ENCODE results near the gene SLC25A23.
"Not testable (repeated sequence)": the region's sequence is repeated elsewhere in the genome, so short reads cannot be mapped to it uniquely, and the experiment has no call there.

Gene SLC25A23

DNA sequence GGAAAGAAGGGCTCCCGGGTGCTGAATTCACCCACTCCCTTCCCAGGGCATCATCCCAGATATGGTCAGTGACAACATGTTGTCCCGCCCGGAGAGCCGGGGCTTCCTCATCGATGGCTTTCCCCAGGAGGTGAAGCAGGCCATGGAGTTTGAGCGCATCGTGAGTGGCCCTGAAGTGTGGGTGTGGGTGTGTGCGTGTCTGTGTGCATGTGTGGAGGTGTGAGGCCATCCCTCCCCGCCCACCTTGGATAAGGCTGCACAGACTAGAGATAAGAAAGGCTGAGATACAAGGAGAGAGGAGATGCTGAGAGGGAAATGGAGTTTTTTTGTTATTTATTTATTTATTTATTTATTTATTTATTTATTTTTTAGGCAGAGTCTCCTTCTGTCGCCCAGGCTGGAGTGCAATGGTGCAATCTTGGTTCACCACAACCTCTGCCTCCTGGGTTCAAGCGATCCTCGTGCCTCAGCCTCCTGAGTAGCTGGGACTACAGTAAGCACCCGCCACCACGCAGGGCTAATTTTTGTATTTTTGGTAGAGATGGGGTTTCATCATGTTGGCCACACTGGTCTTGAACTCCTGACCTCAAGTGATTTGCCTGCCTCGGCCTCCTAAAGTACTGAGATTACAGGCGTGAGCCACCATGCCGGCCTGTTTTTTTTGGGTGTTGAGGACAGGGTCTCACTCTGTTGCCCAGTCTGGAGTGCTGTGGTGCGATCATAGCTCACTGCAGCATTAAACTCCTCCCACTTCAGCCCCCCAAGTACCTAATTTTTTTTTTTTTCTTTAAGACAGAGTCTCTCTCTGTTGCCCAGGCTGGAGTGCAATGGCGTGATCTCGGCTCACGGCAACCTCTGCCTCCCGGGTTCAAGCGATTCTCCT lies 59.3 kb downstream of the SLC25A23 start:
- not testable (repeated sequence) for DNase-seq

DNA sequence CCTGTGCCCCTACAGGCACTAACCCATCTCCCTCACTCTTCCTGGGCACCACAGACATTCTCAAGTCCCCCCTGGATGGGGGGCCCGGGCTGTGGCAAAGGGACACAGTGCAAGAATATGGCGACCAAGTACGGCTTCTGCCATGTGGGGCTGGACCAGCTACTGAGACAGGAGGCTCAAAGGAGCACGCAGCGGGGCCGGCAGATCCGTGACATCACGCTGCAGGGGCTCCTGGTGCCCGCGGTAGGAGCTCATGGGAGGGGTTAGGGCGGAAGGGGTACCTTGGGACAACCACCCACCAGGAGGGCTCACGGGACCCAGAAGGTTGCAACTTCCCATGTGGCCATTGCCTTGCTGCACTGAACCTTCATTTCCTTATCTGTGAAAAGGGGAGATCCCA lies 63.3 kb downstream of the SLC25A23 start:
- no peak for DNase-seq

DNA sequence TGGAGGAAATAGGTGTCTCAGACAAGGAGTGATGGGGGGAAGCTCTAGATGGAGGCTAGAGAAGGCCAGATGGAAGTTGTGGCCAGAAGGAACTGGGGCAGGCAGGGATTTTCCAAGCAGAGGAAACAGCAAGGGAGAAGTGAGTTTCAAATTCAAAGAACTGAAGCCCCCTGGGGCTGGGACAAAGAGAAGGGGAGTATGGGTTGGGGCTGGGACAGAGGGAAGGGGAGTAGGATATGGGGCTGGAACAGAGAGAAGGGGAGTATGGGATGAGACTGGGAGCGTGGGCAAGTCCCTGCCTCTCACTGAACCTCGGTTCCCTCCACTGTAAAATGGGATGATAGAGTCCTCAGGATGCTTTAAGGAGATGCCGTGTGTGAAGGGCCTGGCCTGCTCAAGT lies 64.8 kb downstream of the SLC25A23 start:
- no peak for DNase-seq

DNA sequence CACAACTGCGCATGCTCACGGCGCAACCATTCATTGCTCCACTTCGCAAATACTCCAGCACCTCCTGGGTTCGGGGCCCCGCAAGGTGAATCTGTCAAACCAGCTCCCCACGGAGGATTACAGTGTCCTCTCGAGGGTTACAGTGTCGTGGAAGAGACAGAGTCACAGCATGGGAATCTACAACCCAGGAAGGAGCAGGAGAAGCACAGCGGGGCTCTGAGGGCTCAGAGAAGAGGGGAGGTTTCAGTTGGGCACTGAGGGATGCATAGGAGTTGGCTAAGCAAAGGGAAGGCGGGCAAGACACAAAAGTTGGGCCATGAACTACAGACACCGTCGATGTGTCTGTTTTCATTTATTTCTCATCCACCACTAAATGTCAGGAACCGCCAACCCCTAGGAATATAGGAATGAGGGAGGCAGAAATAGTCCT lies 65.6 kb downstream of the SLC25A23 start:
- peak; percentile 79 to 86 for DNase-seq

DNA sequence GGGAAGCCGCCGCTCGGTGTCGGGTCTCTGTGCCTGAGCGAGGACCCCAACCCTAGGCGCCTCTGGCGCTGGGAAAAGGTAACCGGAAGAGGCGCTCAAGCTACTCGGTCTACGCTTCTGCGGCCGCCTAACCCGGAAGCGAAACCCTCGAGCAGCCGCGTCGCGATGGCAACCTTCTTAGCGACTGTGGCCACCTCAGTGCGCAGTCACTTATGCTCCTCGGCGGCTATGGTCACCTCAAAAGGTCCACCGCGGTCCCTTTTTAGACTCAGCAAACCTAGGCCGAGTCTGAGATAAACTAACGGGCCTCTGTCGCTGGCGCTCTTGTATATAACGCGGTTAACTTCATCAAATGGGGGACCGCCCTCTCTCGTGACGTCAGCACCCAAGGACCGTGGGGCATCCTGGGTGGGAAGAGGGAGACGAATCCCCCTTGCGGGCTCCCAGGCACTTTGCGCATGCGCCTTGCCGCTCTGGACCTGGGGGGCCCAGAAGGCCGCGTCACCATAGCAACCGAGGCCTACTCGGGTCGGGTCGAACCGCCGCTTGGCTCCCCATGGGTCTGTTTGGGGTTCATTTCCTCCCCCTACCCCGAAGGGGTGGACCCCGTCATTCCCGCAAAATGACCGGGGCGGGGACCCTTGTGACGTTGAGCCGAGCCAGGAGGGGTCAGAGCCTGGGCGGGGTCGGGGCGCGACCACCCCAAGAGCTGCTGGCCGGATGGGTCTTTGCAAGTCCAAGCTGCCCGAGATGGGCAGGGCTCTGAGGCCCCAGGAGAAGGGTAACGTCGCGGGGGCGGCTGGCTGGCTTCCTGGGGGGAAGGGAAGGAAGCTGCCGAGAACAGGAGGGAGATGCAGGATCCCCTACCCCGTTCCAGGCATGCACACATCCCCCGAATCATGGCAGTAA lies 66.3 kb downstream of the SLC25A23 start, which contains the start of gene GTF2F1:
Gene GTF2F1 (minus strand): TSS at position 91 of the 909 bp plus-strand sequence. CDS start 169 bp downstream, outside the sequence.
- DNase-seq: peak; percentile 94 to 95

DNA sequence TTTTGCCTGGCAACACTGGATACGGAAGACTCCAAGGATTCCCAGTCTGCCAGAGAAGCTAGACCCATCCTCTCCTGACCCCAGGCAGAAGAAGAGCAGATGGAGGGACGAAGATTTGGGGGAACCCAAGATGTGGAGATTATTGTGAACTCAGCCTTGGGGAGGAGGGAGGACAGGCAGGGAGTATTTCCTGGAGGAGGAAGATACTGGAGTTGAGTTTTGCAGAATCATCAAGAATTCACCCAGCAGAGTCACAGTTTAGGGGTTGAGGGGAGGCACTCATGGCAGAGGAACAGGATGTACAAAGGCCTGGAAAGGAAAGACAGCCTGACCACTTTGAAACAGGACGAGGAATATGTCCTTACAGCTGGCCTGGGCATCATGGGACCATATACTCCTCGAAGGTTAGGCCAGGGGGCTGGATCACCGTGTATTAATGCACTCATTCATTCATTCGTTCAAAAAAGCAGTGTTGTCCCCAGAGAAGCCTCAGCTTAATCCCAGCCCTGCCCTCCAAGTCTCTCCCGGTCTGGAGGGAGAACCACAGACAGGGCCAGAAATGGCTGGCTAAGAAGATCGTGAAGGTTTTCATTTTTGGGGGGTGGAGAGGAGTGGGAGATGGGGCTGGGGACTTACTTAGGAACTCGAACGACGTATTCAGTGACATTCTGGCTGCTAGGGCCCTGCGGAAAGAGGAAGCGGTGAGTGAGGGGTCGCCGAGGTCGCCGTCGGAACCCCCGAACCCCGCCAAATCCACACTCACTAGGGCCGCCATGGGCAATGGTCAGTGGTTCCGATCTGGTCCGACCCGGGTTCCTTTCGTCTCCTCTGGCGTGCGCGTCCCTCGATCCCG lies 67.1 kb downstream of the SLC25A23 start:
- DNase-seq: no peak
